Renal cortical epithelial cell (primary cell): ENCODE measurements around the gene PTPRCAP. TPM values are rescaled to one million over a fixed set of nuclear protein-coding genes. Genes with fewer than 3 reads are reported as not detected.

Experiments
- DNase-seq: peaks from one replicate; pipeline ENCODE4 v3.0.0-alpha.2; 2011; ENCODE audit warnings: low read depth
- total RNA-seq: library from RNA; depleted of rRNA; stranded (reverse); fragments of >200 nt; gene quantifications from 2 replicates; pipeline ENCODE4 v1.2.3, GENCODE V29; 2014

Gene PTPRCAP
- total RNA-seq, 1 donor from 2014 or later = 0.85 TPM

- DNase-seq = no peak
Measured at GRCh38 chr11:67441098-67441563, 3.6 kb upstream of the PTPRCAP start.

- DNase-seq = no peak
Measured at GRCh38 chr11:67440229-67441097, 3.0 kb upstream of the PTPRCAP start.

GRCh38 chr11:67439321-67440228 is 2.1 kb upstream of the PTPRCAP start:
- DNase-seq = peak; percentile 40

GRCh38 chr11:67438158-67438902 is 848 bp upstream of the PTPRCAP start:
- DNase-seq = no peak

DNA sequence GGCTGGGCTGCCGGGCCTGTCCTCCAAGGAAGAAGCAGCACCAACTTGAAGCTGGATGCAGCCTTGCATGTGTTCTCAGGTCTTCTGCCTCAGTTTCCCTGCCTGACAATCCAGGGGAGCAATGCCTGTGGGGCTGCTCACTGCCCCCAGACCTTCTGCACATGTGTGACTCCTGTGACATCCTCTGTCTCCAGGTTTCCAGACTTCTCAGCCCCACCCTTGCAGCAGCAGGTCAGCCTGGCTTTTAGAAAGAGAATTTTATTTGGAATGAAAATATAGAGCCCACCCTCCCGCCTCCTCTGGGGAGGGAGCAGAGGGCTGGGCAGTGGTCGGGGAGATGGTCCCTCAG is 301 bp upstream of the PTPRCAP start:
- no peak for DNase-seq

- no peak for DNase-seq
Measured at GRCh38 chr11:67436459-67437081, 912 bp downstream of the PTPRCAP start.

- no peak for DNase-seq
Measured at GRCh38 chr11:67435727-67436458, 1.6 kb downstream of the PTPRCAP start.

DNA sequence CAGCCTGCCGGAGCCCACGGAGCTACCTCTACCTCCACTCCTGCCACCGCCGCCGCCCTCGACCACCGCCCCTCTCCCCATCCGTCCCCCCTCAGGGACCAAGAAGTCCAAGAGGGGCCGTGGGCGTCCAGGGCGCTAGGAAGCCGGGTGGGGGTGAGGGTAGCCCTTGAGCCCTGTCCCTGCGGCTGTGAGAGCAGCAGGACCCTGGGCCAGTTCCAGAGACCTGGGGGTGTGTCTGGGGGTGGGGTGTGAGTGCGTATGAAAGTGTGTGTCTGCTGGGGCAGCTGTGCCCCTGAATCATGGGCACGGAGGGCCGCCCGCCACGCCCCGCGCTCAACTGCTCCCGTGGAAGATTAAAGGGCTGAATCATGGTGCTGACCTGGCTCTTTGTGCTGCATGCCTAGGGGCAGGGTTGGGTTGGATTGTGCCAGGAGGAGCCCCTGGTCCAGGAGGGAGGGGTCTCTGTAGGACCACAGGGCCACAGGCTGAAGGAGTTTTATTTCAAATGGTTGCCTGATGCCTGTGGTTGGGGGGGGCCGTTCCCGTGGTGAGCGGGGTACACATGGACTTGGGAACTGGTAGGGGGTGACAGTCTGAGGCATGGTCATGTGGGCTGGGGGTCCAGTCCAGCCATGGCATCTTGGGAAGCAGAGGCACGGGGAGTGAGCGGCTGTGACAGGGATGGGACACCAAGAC is 2.3 kb downstream of the PTPRCAP start:
- no peak for DNase-seq

- no peak for DNase-seq
Measured at GRCh38 chr11:67434395-67434881, 3.0 kb downstream of the PTPRCAP start.

GRCh38 chr11:67433536-67434394 is 3.7 kb downstream of the PTPRCAP start:
- DNase-seq = no peak

DNA sequence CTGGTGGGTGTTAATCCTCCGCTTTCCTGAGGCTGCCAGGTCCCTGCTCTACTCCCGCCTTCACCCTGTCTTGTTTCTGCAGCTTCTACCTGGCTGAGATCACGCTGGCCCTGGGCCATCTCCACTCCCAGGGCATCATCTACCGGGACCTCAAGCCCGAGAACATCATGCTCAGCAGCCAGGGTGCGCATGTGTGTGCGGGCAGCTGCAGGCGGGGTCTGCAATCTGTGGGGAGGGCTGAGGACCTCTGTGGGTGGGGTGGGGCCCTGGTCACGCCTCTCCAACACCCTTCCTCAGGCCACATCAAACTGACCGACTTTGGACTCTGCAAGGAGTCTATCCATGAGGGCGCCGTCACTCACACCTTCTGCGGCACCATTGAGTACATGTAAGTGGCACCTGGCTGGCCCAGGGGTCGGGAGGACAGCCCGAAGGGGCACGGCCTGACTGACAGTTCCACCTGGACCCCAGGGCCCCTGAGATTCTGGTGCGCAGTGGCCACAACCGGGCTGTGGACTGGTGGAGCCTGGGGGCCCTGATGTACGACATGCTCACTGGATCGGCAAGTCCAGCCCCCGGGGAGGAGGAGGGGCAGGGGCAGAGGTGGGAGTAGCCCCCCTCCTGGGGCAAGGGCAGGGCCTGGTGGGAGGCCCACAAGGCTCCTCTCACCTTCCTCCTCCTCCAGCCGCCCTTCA is 4.7 kb downstream of the PTPRCAP start:
- no peak for DNase-seq

- no peak for DNase-seq
Measured at GRCh38 chr11:67431346-67432249, 5.9 kb downstream of the PTPRCAP start.

DNA sequence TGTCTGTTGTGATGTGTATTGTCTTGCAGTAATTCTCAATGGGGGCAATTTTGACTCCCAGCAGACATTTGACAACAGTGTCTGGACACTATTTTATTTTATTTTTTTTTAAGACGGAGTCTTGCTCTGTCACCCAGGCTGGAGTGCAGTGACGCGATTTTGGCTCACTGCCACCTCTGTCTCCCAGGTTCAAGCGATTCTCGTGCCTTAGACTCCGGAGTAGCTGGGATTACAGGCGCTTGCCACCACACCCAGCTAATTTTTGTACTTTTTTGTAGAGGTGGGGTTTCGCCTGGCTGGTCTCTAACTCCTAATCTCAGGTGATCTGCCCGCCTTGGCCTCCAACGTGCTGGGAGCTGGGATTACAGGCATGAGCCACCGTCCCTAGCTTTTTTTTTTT is 7.8 kb downstream of the PTPRCAP start:
- no peak for DNase-seq

GRCh38 chr11:67429038-67429668 is 8.3 kb downstream of the PTPRCAP start:
- no peak for DNase-seq

DNA sequence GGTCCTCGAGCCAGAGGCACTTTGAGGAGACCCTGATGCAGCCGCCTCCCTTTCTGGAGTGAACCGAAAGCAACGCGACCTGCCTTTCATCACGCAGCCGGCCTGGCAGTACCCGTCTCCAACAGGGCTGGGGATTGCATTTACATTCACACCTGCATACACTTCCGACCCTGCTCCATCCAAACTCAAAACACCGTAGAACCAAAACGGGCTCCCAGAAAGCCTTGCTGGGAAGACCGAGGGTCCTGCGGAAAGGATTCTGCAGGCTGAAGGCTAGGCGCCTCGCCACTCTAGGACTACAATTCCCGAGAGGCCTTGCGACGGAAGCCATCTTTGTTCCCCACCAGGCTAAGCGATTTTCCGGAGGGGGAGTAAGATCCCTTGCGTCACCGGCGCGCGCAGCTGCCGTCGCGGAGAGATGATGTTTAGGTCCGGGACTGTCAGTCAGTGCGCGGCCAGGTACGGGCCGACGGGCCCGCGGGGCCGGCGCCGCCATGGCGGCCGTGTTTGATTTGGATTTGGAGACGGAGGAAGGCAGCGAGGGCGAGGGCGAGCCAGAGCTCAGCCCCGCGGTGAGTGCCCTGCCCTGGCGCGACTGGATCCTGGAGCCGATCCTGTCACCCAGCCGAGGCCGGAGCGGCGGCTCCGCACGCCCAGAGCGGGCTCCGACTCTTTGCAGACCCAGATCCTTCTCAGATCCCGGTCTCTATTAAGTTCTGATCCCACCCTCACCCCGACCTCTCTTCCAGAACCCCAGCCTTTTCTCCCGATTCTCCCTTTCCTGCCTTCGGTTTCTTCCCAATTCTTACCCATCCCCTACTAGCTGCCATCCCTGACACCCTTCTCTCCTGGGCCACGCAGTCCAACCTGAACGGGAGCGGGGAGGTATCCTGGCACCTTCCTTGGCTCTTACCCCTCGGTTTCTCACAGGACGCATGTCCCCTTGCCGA is 9.2 kb downstream of the PTPRCAP start, which contains the start of gene RPS6KB2:
RPS6KB2 (plus strand) TSS at position 443 of the 950 bp plus-strand sequence; CDS start at position 495, 52 bp downstream.
- peak; percentile 93 for DNase-seq
